Measurements from ENCODE around the gene UAP1. TPM values are rescaled to one million over a fixed set of nuclear protein-coding genes. Genes with fewer than 3 reads are reported as not detected.

The UAP1 gene
- total RNA-seq, 1 donor from 2014 or later: 103 TPM

GRCh38 chr1:162612606-162613400 lies 51.3 kb downstream of the UAP1 start:
- H3K36me3 ChIP-seq (ENCODE audit: insufficient read depth, low read length): peaks cover 10% of the 10 kb centered on the region
- no peaks in the 10 kb centered on the region for H4K20me1 ChIP-seq (ENCODE audit: insufficient read depth, low read length)
- H3K4me2 ChIP-seq (ENCODE audit: low read length): no peak overlapping the region
- DNase-seq (ENCODE audit: low read depth): no peak
- H3K27ac ChIP-seq (ENCODE audit: low read depth, low read length): no peak overlapping the region
- H3K9ac ChIP-seq (ENCODE audit: low read length): no peak overlapping the region
- no peaks in the 10 kb centered on the region for H3K79me2 ChIP-seq (ENCODE audit: insufficient read depth, low read length)
- H3K27me3 ChIP-seq (ENCODE audit: insufficient read depth, low read length): no peaks in the 10 kb centered on the region
- H3K4me3 ChIP-seq (ENCODE audit: insufficient read depth, low read depth, low read length): no peak overlapping the region
- Mint-ChIP-seq H3K4me1 (ENCODE audit: low read depth, unreplicated experiment) (peaks cover 12% of the 10 kb centered on the region), H3K27me3 (ENCODE audit: low read depth, unreplicated experiment) (no peaks in the 10 kb centered on the region), H3K9me3 (ENCODE audit: unreplicated experiment) (peaks cover 5% of the 10 kb centered on the region), H3K36me3 (ENCODE audit: low read depth, unreplicated experiment) (peaks cover 5% of the 10 kb centered on the region), H3K27ac (ENCODE audit: unreplicated experiment) (no peak overlapping the region), H3K4me3 (ENCODE audit: unreplicated experiment) (no peak overlapping the region)
- H3K4me1 ChIP-seq (ENCODE audit: insufficient read depth, low read length): no peaks in the 10 kb centered on the region
- FAIRE-seq: no peak
- H2AFZ ChIP-seq (ENCODE audit: low read depth, low read length): no peak overlapping the region
- TF ChIP-seq CTCF (IDR thresholded peaks at IDR 0.05; ENCODE audit: insufficient read depth, low read depth, low read length) (no peak), EZH2 (IDR thresholded peaks at IDR 0.05; ENCODE audit: insufficient read depth, low read length) (no peak)
- H3K9me3 ChIP-seq (ENCODE audit: insufficient read depth, low read depth, low read length): no peaks in the 10 kb centered on the region

GRCh38 chr1:162616848-162617247 lies 55.3 kb downstream of the UAP1 start:
- Mint-ChIP-seq H3K27ac (ENCODE audit: unreplicated experiment) (no peak overlapping the region), H3K9me3 (ENCODE audit: unreplicated experiment) (peaks cover 5% of the 10 kb centered on the region), H3K27me3 (ENCODE audit: low read depth, unreplicated experiment) (no peaks in the 10 kb centered on the region), H3K4me3 (ENCODE audit: unreplicated experiment) (no peak overlapping the region), H3K36me3 (ENCODE audit: low read depth, unreplicated experiment) (peaks cover 5% of the 10 kb centered on the region), H3K4me1 (ENCODE audit: low read depth, unreplicated experiment) (peaks cover 12% of the 10 kb centered on the region)
- FAIRE-seq (no peak), DNase-seq (ENCODE audit: low read depth) (no peak)
- Histone ChIP-seq H3K27ac (ENCODE audit: low read depth, low read length) (no peak overlapping the region), H3K4me2 (ENCODE audit: low read length) (no peak overlapping the region), H4K20me1 (ENCODE audit: insufficient read depth, low read length) (no peaks in the 10 kb centered on the region), H3K36me3 (ENCODE audit: insufficient read depth, low read length) (peaks cover 5% of the 10 kb centered on the region), H3K27me3 (ENCODE audit: insufficient read depth, low read length) (no peaks in the 10 kb centered on the region), H3K4me1 (ENCODE audit: insufficient read depth, low read length) (no peaks in the 10 kb centered on the region), H3K4me3 (ENCODE audit: insufficient read depth, low read depth, low read length) (no peak overlapping the region), H3K9me3 (ENCODE audit: insufficient read depth, low read depth, low read length) (no peaks in the 10 kb centered on the region), H3K9ac (ENCODE audit: low read length) (no peak overlapping the region), H3K79me2 (ENCODE audit: insufficient read depth, low read length) (no peaks in the 10 kb centered on the region), H2AFZ (ENCODE audit: low read depth, low read length) (no peak overlapping the region)
- TF ChIP-seq CTCF (IDR thresholded peaks at IDR 0.05; ENCODE audit: insufficient read depth, low read depth, low read length) (no peak), EZH2 (IDR thresholded peaks at IDR 0.05; ENCODE audit: insufficient read depth, low read length) (no peak)

- Histone ChIP-seq H3K27ac (ENCODE audit: low read depth, low read length) (no peak overlapping the region), H3K4me3 (ENCODE audit: insufficient read depth, low read depth, low read length) (no peak overlapping the region), H3K4me1 (ENCODE audit: insufficient read depth, low read length) (no peaks in the 10 kb centered on the region), H3K9me3 (ENCODE audit: insufficient read depth, low read depth, low read length) (no peaks in the 10 kb centered on the region), H3K79me2 (ENCODE audit: insufficient read depth, low read length) (no peaks in the 10 kb centered on the region), H3K9ac (ENCODE audit: low read length) (no peak overlapping the region), H3K36me3 (ENCODE audit: insufficient read depth, low read length) (peaks cover 5% of the 10 kb centered on the region), H3K27me3 (ENCODE audit: insufficient read depth, low read length) (no peaks in the 10 kb centered on the region), H3K4me2 (ENCODE audit: low read length) (no peak overlapping the region), H2AFZ (ENCODE audit: low read depth, low read length) (no peak overlapping the region), H4K20me1 (ENCODE audit: insufficient read depth, low read length) (no peaks in the 10 kb centered on the region)
- H3K4me1 Mint-ChIP-seq (ENCODE audit: low read depth, unreplicated experiment): peaks cover 10% of the 10 kb centered on the region
- TF ChIP-seq CTCF (IDR thresholded peaks at IDR 0.05; ENCODE audit: insufficient read depth, low read depth, low read length) (no peak), EZH2 (IDR thresholded peaks at IDR 0.05; ENCODE audit: insufficient read depth, low read length) (no peak)
- H3K27ac Mint-ChIP-seq (ENCODE audit: unreplicated experiment): no peak overlapping the region
- H3K4me3 Mint-ChIP-seq (ENCODE audit: unreplicated experiment): no peak overlapping the region
- H3K27me3 Mint-ChIP-seq (ENCODE audit: low read depth, unreplicated experiment): no peaks in the 10 kb centered on the region
- H3K9me3 Mint-ChIP-seq (ENCODE audit: unreplicated experiment): peaks cover 5% of the 10 kb centered on the region
- no peak for FAIRE-seq
- DNase-seq (ENCODE audit: low read depth): no peak
- peaks cover 5% of the 10 kb centered on the region for H3K36me3 Mint-ChIP-seq (ENCODE audit: low read depth, unreplicated experiment)
These were observed 56.0 kb downstream of the UAP1 start for GRCh38 chr1:162617513-162617912.

Measured in astrocyte (in vitro differentiated cells and primary cell).